ENCODE measurements around the gene PNCK. TPM values are rescaled to one million over a fixed set of nuclear protein-coding genes. Genes with fewer than 3 reads are reported as not detected.

The PNCK gene
- total and polyA plus RNA-seq, 7 donors = 4.6 to 135 (median 49.6) TPM; not detected in 2

- Histone ChIP-seq H3K4me1 (peaks cover 0 to 28% (median 22%) of the 10 kb centered on the region in 4 donors), H3K9me3 (no peaks in the 10 kb centered on the region), H3K4me3 (peak overlapping the region in 2 of 4 donors; percentile 17 to 23), H3K27ac (no peak overlapping the region), H3K27me3 (peaks cover 38 to 60% (median 47%) of the 10 kb centered on the region in 3 donors), H3K36me3 (no peaks in the 10 kb centered on the region)
- TF ChIP-seq CTCF (IDR thresholded peaks at IDR 0.05) (no peak), POLR2AphosphoS5 (IDR thresholded peaks at IDR 0.05) (no peak), EP300 (IDR thresholded peaks at IDR 0.05) (no peak), POLR2A (IDR thresholded peaks at IDR 0.05) (no peak)
- no peak for DNase-seq
- 1 to 3% methylated on average over 60 to 61 of the region's 62 CpGs for WGBS, 2 donors
- intact Hi-C loops (cut with DNase I) = no loop called here
These were observed 31.5 kb downstream of the PNCK start for GRCh38 chrX:153642051-153642654.

GRCh38 chrX:153641627-153642026 is 32.0 kb downstream of the PNCK start:
- Histone ChIP-seq H3K27me3 (peaks cover 33 to 55% (median 42%) of the 10 kb centered on the region in 3 donors), H3K4me1 (peaks cover 0 to 23% (median 17%) of the 10 kb centered on the region in 4 donors), H3K27ac (no peak overlapping the region), H3K36me3 (no peaks in the 10 kb centered on the region), H3K4me3 (no peak overlapping the region), H3K9me3 (no peaks in the 10 kb centered on the region)
- WGBS, 2 donors = 4 to 7% methylated on average over 8 of the region's 8 CpGs
- intact Hi-C loops (cut with DNase I) = no loop called here
- no peak for DNase-seq
- TF ChIP-seq POLR2A (IDR thresholded peaks at IDR 0.05) (no peak), CTCF (IDR thresholded peaks at IDR 0.05) (no peak), EP300 (IDR thresholded peaks at IDR 0.05) (no peak), POLR2AphosphoS5 (IDR thresholded peaks at IDR 0.05) (no peak)

- H3K27me3 ChIP-seq = peaks cover 30 to 48% (median 36%) of the 10 kb centered on the region in 3 donors
- intact Hi-C loops (cut with DNase I) = no loop called here
- WGBS, 2 donors = 45 to 57% methylated on average over 26 of the region's 26 CpGs
These were observed 32.7 kb downstream of the PNCK start for GRCh38 chrX:153640736-153641575.

GRCh38 chrX:153640045-153640686 is 33.4 kb downstream of the PNCK start:
- Histone ChIP-seq H3K36me3 (no peaks in the 10 kb centered on the region), H3K4me3 (no peak overlapping the region), H3K4me1 (peaks cover 0 to 22% (median 17%) of the 10 kb centered on the region in 4 donors), H3K27ac (no peak overlapping the region), H3K27me3 (peaks cover 29 to 40% (median 30%) of the 10 kb centered on the region in 3 donors), H3K9me3 (no peaks in the 10 kb centered on the region)
- 85 to 88% methylated on average over 23 of the region's 23 CpGs for WGBS, 2 donors
- TF ChIP-seq EP300 (IDR thresholded peaks at IDR 0.05) (no peak), POLR2AphosphoS5 (IDR thresholded peaks at IDR 0.05) (no peak)
- intact Hi-C loops (cut with DNase I) = no loop called here
- no peak for DNase-seq

More at GRCh38 chrX:153640736-153641575, 32.7 kb downstream of the PNCK start:
- TF ChIP-seq CTCF (IDR thresholded peaks at IDR 0.05) = no peak
- TF ChIP-seq POLR2AphosphoS5 (IDR thresholded peaks at IDR 0.05) = no peak
- no peak for TF ChIP-seq POLR2A (IDR thresholded peaks at IDR 0.05)
- TF ChIP-seq EP300 (IDR thresholded peaks at IDR 0.05) = no peak
- no peak for DNase-seq
- Histone ChIP-seq H3K36me3 (no peaks in the 10 kb centered on the region), H3K9me3 (no peaks in the 10 kb centered on the region), H3K4me1 (peaks cover 0 to 22% (median 17%) of the 10 kb centered on the region in 4 donors), H3K4me3 (no peak overlapping the region), H3K27ac (no peak overlapping the region)

Measured in sigmoid colon (tissue), 7 donors.